Mucosa of gallbladder (tissue), 1 donor: ENCODE measurements around the gene BLMH. TPM values are rescaled to one million over a fixed set of nuclear protein-coding genes. Genes with fewer than 3 reads are reported as not detected.
"Not testable (repeated sequence)": the region's sequence is repeated elsewhere in the genome, so short reads cannot be mapped to it uniquely, and the experiment has no call there.

Source experiments
- DNase-seq: peaks from one replicate; pipeline ENCODE4 v3.0.0-alpha.2; 2020; ENCODE audit warnings: low spot score
- total RNA-seq: library from RNA; stranded (reverse); gene quantifications from one replicate; pipeline ENCODE4 v1.2.1, GENCODE V29; 2021
- donor health status: DM: no; HTN: no; CAD: no.

BLMH gene
- total RNA-seq, 1 donor from 2014 or later: 30.2 TPM

GRCh38 chr17:30248786-30249185, 43.0 kb downstream of the BLMH start:
- DNase-seq: no peak

- no peak for DNase-seq
Measured at GRCh38 chr17:30246460-30246859, 45.3 kb downstream of the BLMH start.

DNA sequence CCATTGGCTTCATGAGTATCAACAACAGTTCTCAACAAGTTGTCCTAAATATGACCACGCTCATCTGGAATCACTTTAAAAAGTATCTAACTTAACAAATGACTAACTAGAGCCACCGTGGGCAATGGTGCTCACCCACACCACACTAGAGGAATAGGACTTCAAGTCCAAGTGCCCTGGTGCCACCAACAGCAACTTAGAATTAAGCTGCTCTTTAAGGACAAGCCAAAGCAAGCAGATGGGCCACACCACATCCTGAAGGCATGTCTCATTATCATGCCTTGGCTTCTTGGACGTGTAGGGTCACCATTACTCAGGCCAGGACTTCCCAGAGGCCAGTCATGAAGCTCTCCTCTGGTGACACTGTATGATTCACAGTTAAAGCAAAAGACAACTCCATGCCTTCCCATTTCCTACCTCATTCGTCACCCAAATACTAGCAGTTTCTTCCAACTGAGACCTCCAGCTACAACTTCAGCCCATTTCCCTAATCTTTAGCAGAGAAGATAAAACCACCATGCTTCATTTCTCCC, 46.8 kb downstream of the BLMH start:
- no peak for DNase-seq

DNA sequence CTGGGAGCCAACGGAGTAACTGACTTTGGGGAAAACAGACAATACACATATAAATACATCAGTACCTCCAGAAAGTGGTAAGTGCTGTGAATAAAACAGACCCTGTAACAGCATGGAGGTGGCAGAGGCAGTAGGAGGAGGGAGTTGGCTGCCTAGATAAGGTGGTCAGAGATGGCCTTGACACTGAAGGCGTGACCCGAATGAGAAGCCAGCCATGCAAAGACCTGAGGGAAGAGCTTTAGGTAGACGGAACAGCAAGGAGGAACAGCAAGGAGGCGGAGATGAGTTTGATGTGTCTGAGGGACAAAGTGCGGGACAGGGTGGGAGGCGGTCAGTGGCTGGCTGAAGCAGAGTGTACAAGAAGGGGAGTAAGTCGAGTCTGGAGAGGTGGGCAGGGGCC, 48.2 kb downstream of the BLMH start:
- no peak for DNase-seq

DNA sequence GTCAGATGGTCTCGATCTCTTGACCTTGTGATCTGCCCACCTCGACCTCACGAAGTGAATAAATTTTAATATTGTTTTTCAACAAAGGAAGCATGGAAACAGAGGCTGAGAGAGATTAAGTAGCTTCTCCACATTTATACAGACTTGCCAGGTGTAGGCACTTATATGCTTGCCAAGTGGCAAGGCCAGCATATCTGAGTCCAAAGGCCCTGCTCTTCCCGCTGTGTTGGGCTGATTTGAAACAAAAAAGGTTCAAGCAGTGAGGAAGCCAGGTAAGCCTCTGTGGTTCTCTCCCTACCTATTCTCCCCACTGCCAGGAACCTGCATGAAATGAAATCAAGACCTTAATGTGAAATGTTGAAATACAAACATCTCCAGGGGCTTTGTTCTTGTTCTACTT, 48.7 kb downstream of the BLMH start:
- DNase-seq: no peak

DNA sequence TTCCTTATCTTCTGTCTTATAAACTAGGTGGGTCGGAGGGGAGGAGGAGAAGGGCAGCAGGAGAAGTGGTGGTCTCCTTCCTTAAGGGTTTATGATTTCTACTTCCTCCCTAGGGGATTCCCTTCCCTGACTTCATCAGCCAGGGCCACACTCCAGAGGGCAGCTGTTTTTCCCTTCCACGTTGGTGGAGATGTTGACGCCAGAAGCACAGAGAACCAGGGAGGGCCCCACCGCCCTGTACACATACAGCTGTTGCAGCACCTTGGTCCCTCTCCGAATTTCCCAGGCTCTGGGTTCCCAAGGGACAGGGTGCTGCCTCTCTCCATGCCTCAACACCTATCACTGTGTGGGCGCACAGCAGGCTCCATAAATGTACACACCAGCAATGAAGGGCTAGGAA, 50.7 kb downstream of the BLMH start:
- DNase-seq: no peak

DNA sequence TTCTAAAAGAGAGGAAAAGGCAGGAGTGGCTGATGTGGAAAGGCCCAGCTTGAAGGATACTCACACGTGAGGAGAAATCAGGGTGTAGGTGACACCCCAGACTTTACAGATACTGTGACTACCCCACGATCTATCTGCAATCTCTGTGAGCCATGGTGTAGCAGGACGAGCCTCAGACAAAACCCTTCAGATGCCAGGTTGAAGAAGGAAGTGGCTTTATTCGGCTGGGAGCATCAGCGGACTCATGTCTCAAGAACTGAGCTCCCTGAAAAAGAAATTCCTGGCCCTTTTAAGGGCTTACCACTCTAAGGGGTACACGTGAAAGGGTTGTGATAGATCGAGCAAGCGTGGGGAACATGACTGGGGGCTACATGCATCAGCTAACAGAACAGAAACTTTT, 51.6 kb downstream of the BLMH start:
- DNase-seq: no peak

- no peak for DNase-seq
Measured at GRCh38 chr17:30239089-30239462, 52.7 kb downstream of the BLMH start.

DNA sequence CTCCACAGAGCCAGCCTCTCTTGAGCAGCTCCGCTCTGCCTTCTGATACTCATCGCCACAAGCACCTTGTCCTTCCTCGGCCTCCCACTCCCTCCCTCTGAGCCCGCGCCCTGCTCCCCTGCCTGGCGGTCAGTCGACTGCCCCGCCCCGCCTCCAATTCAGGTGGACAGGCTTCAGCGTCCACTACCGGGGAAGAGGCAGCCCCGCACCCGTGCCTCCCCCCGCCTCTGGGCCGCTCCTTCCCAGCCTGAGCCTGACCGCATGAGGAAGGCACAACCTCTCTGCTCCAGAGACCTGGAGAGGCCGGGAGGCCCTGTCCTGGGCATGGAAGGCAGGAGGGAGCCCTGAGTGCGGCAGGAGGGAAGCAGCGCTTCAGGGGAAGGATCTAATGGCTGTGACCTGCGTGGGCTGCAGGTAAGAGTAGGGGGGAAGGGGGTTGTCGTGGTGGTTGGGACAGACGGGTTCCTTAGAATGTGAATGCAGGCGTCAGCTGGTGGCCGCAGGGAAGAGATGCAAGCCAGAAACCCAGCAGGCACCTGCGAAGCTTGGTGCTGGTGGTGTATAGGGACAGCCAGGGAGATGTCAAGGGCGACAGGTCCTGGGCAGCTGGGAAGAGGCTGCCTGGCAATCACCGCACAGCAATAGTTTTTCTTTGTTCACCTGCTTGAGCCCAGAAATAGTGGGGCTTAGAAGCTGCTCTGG, 53.2 kb downstream of the BLMH start:
- DNase-seq: no peak

- no peak for DNase-seq
Measured at GRCh38 chr17:30238003-30238344, 53.8 kb downstream of the BLMH start.

- no peak for DNase-seq
Measured at GRCh38 chr17:30237296-30238002, 54.3 kb downstream of the BLMH start.

DNA sequence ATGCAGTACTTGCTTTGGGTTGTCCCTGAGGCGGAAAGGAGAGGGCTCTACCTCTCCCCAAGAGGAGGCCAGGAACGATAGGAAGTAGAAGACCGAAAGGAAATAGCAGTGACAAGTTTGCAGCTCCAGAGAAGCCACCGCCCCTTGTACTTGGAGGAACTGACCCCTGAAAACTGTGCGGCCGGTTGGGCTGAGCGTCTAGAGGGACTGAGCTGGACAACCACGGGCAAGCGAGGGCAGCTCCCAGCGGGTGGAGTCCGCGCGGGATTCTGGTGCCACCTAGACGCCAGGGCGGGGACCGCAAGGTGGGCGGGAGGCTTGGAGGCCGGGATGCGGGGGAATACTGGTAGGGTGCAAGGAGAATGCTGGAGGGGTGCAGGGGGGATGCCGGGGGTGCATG, 55.0 kb downstream of the BLMH start:
- DNase-seq: no peak

GRCh38 chr17:30236297-30236624, 55.5 kb downstream of the BLMH start:
- DNase-seq: no peak

DNA sequence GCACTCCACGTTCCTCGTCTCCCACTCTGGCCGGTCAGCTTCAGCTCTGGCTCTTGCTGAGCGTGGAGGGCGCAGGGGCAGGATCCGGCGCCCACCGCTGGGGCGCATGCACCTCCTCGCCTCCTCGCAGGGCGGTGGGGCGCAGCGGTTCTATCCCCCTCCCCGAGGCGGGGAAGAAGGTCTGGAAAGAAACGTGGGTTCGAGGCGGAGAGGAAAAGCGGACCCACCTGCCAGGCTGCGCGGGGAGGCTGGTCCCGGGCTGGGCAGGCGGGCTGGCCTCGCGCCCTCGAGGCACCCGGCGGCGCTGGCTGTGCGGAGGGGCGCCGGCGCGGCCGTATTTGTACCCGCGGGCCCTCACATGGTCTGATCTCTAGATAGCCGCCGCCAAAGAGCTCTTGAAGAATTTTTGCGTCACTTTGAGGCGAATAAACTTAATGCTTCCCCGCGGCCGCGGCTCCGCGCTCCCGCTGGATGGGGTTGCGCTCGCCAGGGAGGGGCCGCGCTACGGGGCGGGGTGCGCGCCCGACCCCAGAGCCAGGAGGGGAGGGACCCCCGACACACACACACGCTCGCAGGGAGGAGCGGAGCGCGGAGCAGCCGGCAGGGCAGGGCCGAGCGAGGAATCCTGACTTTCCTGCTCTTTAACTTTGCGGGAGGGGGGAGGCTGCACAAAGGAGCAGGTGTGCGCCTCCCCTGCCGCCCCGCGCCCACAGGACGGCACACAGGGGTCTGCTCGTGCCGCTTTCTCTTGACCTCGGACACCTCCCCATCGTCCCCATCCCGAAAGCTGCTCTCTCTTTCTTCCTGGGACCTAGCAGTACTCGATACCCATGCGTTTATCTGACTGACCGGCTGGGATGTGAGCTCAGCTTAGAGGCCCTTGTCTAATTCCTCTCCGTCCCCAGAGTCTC, 56.1 kb downstream of the BLMH start, which contains the start of gene SLC6A4:
TSS of gene SLC6A4 (minus strand) at position 312 of the 911 bp plus-strand sequence. CDS start 13,739 bp downstream, outside the sequence.
- no peak for DNase-seq

DNA sequence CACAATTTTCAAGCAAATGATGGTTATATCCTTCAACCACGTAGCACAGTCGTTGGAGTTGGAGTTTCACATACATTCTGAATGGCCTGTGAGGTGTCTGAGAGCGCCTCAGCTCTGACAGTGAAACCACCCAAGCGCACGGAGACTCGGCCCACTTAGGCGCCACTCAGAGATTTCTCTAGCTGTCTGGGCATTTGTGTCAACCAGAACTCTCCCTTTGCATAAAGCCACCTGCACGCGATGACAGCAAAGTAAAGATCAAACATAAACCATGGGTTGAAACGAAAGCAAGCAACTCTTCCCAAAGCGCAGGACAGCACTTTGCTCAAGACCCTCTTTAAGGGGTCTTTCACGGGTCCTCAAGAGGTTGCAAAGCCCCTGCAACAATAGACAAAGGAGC, 56.8 kb downstream of the BLMH start:
- DNase-seq: no peak

DNA sequence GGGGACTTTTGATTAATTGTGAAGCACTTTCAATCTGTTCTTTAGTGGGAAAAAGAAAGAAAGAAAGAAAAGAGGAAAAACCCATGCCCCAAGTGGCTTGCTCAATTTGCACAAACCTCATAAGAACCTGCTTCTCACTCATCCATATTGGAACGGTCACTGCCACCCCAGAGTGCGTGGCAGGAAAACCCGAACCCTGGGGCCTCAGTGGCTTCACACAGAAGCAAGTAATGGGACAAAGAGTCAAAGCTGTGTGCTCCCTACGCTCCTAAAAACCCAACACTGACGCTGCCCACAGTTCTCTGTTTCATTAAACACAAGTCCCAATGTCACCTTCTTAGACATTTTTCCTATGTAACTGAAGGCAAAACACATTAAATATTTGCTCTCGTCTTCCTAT, 57.4 kb downstream of the BLMH start:
- no peak for DNase-seq

- no peak for DNase-seq
Measured at GRCh38 chr17:30232824-30233427, 58.8 kb downstream of the BLMH start.

- DNase-seq: no peak
Measured at GRCh38 chr17:30232015-30232823, 59.5 kb downstream of the BLMH start.

DNA sequence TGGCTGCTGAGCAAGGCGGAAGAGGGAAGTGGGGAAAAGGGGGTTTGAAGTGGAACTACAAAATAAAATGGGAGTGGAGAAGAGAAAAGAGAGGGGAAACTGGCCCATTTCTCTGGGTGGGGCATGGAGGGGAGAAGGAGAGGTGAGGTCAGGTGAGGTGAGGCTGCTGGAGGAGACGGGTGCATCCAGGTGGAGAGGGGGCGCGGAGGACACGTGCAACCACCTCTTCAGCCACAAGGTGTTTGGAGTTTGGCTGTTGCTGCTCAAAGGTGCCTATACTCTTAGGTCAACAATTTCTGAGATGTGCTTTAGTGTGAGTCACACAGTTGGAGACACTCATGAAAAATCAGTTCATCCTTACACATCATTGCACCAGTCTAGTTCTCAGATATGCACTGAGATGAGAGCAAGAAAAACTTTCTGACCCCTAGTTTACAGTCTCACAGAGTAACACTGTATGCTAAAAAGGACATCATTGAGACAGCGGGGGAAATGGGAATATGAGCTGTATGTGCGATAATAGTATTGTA, 61.1 kb downstream of the BLMH start:
- no peak for DNase-seq

DNA sequence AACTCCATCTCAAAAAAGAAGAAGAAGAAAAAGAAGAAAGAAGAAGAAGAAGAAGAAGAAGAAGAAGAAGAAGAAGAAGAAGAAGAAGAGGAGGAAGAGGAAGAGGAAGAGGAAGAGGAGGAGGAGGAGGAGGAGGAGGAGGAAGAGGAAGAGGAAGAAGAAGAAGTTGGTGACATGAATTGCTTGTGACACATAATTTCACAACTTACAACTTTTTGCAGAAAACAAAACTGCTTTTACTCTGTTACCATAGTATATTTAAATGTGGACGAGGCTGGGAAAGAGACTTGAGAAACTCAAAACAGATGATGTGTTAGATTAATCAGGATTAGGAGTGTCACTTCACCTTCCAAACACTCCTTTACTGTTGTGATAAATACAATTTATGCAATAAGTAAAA, 61.7 kb downstream of the BLMH start:
- not testable (repeated sequence) for DNase-seq

GRCh38 chr17:30229012-30229411, 62.7 kb downstream of the BLMH start:
- DNase-seq: no peak
